ENCODE data around the gene ZNF324B.
"Not testable (repeated sequence)": the region's sequence is repeated elsewhere in the genome, so short reads cannot be mapped to it uniquely, and the experiment has no call there.

Gene ZNF324B

DNA sequence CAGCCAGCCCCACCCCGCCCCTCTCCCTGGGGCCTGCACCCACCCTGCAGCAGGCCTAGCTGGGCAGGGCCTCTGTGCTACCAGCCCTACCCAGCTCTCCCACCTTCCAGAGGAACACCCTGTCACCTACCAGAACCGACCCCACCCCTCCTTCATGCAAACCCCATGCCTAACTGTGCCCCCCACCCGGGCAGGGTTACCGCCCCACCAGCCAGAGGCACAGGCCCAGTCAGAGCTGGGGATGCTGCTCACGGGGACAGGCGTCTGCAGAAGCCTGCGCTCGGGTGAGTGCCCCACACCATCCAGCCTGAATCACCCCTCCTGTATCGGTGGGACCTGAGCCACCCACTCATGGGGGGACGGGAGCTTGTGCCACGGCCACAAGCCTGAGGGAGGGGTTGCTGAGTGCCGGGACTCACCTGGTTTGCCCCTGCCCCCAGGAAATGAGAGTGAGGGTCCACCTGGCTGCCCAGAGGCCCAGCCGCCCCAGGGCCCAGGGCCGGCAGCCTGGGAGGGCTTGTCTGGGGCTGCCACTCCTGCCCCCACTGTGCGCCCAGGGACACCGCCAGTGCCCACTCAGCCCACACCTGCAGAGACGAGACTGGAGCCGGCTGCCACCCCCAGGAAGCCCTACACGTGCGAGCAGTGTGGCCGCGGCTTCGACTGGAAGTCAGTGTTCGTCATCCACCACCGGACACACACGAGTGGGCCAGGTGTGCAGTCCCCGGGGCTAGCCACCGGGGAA lies 28.5 kb downstream of the ZNF324B start:
- in situ Hi-C loops (cut with MboI; ENCODE audit: low sequenced_read_pairs): no loop called here

DNA sequence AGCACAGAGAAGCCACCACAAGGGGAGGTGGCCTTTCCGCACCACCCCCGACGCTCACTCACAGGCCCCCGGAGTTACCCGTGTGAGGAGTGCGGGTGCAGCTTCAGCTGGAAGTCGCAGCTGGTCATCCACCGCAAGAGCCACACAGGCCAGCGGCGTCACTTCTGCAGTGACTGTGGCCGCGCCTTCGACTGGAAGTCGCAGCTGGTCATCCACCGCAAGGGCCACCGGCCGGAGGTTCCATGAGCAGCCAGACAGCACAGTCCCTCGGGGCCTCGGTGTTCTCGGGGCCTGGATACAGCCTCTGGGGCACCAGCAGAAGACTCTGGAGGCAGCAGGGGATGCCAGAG lies 29.0 kb downstream of the ZNF324B start:
- in situ Hi-C loops (cut with MboI; ENCODE audit: low sequenced_read_pairs): no loop called here

DNA sequence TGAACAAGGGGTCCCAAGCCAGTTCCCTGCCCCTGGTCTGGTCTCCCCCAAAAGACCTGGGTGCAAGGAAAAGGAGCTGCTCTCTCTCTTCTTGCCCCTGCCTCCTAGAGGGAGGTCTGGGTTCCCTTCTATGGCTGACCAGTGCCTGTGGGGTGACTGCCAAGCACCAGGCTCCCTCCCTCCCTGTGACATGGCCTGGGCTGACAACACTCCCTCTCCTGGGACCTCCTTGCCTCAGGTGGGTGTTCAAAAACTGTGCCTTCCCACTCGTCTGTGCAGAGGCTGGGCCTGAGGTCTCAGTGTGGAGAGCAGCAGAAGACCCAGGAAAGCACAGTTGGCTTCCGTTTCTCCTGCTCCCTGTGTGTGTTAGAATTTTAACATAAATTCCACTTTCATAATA lies 29.4 kb downstream of the ZNF324B start:
- in situ Hi-C loops (cut with MboI; ENCODE audit: low sequenced_read_pairs): no loop called here

DNA sequence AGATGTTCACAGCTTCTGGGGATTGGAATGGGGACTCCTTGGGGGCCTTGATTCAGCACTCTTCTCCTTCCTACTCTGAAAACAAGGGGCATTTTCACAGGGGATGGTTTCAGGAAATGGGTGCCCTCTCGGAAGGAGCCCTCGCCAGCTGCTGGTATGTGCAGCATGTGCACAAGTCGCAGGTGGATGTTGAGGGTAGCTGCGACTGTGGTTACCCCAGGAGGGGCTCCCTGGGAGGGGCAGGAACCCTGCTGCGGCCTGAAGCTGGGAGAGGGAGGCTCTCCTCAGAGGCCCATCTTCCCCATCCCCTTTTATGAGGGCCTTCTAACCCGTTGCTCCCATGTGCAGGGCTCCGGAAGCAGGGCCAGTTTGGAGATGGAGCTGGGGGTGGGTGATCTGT lies 30.9 kb downstream of the ZNF324B start:
- in situ Hi-C loops (cut with MboI; ENCODE audit: low sequenced_read_pairs): no loop called here

DNA sequence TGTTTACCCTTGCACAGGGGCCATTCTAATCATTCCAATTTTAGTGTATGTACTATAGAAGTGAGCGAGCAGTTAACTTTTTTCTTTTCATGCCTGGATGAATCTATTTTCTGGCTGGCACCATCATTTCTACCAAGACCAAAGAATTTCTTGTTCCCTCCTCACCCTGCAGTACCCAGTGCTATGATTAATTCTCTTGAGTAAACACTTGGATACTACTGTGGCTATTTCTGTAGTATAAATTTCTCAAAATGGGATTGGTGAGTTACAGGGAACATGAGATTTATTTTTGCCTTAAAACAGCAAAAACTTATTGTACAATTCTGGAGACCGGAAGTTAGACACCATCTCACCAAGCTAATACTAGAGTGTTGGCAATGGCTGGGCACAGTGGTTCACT lies 32.4 kb downstream of the ZNF324B start:
- in situ Hi-C loops (cut with MboI; ENCODE audit: low sequenced_read_pairs): no loop called here

DNA sequence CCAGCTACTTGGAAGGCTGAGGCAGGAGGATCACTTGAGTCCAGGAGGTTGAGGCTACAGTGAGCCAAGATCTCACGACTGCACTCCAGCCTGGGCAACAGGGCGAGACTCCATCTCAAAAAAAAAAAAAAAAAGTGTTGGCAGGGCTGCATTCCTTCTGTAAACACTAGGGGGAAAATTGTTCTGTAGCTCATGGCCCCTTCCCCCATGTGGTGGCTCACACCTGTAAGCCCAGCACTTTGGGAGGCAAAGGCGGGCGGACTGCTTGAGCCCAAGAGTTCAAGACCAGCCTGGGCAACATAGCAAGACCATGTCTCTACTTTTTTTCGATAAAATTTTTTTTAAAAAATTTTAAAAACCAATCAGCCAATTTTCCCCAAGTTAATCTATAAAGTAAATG lies 32.9 kb downstream of the ZNF324B start:
- in situ Hi-C loops (cut with MboI; ENCODE audit: low sequenced_read_pairs): not testable (repeated sequence)

DNA sequence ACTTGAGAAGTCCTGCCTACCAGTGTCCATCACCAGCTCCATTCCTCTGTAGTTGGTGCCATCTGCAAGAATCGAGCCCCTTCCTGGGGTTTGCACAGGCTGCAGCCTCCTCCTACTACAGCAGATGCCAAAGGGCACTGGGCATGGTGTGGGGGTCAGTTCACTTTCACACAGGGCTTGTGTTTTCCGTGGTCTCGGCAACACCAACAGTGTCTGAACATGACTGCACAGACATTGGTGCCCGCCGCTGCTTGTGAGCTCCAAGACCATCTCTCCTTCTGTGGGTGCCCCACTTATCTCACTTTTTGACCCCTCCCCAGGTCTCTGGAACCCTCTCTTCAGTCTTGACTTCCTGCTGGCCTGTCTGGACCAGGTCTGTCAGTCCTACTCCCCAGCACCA lies 40.0 kb downstream of the ZNF324B start:
- in situ Hi-C loops (cut with MboI; ENCODE audit: low sequenced_read_pairs): no loop called here

DNA sequence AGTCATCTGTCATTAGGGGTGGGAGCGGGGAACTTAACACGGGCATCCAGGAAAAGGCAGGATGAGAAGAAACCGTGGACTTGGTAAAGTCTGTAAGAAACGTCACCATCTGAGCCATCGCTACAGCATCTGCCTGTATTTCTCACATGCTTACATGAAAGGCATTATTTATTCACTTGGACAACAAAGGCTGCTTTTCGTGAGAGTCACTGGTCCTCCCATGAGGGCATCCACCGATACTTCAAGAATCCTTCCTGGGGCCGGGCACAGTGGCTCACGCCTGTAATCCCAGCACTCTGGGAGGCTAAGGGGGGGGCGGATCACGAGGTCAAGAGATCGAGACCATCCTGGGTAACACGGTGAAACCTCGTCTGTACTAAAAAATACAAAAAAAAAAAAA lies 40.8 kb downstream of the ZNF324B start:
- in situ Hi-C loops (cut with MboI; ENCODE audit: low sequenced_read_pairs): no loop called here

DNA sequence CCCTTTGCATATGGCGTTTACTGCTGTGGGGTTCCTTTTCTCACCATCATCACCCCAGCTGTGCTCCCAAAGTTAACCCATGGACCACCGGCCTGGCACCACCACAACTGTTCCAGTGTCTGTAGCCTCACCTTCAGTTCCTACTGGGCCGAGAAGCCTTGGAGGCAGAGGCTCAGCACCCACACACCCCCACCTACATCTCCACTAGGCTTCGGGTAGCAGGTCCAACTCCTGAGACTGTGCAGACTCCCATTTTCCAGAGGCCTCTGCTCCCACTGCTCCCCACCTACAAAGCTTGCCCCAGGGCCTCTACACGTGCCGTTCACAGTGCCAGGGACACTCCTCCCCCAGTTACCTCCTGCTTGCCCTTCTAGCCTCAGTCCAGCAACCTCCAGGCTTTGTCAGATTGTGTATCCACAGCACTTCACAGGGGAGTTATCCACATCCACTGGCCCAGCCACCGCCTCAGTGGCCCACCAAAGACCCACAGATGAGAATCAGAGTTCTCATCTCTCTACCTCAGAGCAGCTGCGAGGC lies 46.3 kb downstream of the ZNF324B start:
- in situ Hi-C loops (cut with MboI; ENCODE audit: low sequenced_read_pairs): no loop called here

DNA sequence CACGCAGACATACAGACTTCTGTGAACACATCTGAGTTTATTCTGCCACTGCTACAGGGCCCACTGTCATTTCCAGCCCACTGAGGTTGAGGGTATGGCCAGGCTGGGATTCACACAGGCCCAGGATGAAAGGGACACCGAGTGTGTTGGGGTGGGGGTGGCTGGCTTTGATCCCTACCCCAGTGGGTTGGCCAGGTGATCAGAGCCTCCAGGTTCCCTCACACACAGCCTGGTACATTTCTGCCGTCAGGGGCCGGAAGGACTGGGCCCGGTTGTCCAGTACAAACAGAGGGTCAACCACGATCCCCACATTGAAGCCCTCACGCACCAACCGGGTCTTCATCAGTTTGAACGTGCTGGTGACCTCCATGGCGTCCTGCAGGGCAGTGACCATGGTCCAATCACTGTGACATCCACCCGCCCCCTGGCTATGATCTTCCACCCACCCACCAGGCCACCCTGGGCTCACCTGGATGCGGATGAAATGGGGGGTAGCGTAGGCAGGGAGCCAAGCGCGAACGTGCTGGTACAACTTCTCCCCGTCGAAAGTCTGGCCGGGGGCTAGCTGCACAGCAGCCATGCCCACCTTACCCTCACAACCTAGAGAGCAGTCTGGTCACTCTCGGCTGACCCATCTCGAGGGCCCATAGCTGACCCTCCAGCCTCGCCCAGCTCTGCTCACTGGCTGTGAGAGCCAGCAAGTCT lies 47.0 kb downstream of the ZNF324B start:
- in situ Hi-C loops (cut with MboI; ENCODE audit: low sequenced_read_pairs): no loop called here

DNA sequence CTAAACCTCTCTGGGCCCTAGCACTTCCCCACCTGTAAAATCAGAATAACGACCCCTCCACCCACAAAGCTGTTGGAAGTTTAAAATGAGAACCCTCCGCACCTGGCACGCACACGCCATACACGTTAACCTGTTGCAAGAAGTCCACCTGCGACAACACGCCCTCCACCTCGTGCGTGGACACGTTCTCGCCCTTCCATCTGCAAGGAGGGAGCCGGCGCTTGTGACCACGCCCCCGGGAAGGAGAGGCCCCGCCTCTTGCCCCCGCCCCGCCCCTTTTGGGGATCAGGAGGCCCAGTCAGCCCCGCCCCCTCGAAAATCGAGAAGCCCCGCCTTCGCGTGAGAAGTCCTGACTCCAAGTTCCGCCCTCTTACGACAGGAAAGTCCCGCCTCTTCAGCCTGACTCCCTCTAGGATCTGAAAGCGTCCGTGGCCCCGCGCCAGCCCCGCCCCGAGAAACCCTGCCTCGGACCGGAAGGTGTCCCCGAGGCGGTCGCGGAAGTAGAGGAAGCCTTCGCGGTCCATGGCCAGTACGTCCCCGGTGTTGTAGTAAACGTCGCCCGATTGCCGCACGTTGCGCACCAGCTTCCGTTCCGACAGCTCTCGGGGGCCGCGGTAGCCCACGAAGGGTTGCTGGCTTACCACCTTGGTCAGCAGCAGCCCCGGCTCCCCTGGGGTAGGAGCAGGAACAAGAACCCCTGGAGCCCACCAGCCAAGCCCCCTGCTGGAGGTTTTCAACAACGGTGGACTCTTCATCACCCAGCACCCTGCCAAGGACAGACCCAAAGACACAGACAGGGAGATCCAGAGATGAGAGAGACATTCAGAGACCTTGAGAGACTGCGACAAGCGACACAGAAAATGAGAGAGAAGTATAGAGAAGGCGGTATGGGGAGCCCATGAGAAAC lies 47.9 kb downstream of the ZNF324B start:
- in situ Hi-C loops (cut with MboI; ENCODE audit: low sequenced_read_pairs): no loop called here

DNA sequence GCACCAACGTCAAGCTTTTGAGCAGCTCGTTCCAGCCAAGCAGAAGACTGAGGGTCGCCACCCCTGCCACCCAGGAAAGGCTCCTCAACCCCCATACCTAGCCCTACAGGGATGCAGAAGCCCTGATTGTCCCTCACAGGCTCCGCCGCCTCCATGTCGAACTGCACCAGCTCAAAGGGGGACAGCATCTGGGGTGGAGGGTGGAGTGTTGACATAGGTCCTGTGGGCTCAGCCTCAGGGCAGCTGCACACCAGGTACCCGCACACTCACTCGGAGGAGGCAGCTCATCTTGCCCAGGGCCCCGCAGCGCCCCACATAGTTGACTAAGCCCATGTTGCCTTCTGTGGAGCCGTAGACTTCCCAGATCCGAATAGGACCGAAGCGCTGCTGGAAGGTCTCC lies 48.8 kb downstream of the ZNF324B start:
- in situ Hi-C loops (cut with MboI; ENCODE audit: low sequenced_read_pairs): no loop called here
